T-helper 2 cell treated with Interferon-gamma antibody and Interleukin-4, amounts not matched to agents 100 ng/mL and 5 ng/mL, for 36 hours (primary cell): ENCODE measurements around the gene BID. TPM values are rescaled to one million over a fixed set of nuclear protein-coding genes. Genes with fewer than 3 reads are reported as not detected.
"Not testable (repeated sequence)": the region's sequence is repeated elsewhere in the genome, so short reads cannot be mapped to it uniquely, and the experiment has no call there.

Experiments
- intact Hi-C: fragments of 100-400 bp; cut with micrococcal nuclease; formaldehyde crosslinking; loops from one replicate; pipeline ENCODE4 v1.15.1; 2023
- total RNA-seq: library from RNA; stranded (reverse); gene quantifications from 2 replicates; pipeline ENCODE4 v1.2.3, GENCODE V29; 2022

BID gene
- total RNA-seq, 1 donor from 2014 or later: 30.4 TPM

GRCh38 chr22:17705951-17706900 is 68.0 kb downstream of the BID start:
- intact Hi-C loops: no loop called here

- intact Hi-C loops: no loop called here
Measured at GRCh38 chr22:17705546-17705945, 68.7 kb downstream of the BID start.

- intact Hi-C loops: no loop called here
Measured at GRCh38 chr22:17703811-17704210, 70.5 kb downstream of the BID start.

GRCh38 chr22:17700778-17701177 is 73.5 kb downstream of the BID start:
- intact Hi-C loops: no loop called here

- intact Hi-C loops: no loop called here
Measured at GRCh38 chr22:17699696-17700340, 74.5 kb downstream of the BID start.

GRCh38 chr22:17698948-17699347 is 75.3 kb downstream of the BID start:
- intact Hi-C loops: no loop called here

- intact Hi-C loops: not testable (repeated sequence)
Measured at GRCh38 chr22:17698276-17698675, 76.0 kb downstream of the BID start.

- intact Hi-C loops: not testable (repeated sequence)
Measured at GRCh38 chr22:17697196-17697595, 77.1 kb downstream of the BID start.

- intact Hi-C loops: no loop called here
Measured at GRCh38 chr22:17695986-17696385, 78.3 kb downstream of the BID start.

GRCh38 chr22:17694752-17695151 is 79.5 kb downstream of the BID start:
- intact Hi-C loops: no loop called here

GRCh38 chr22:17694193-17694592 is 80.1 kb downstream of the BID start:
- intact Hi-C loops: no loop called here

GRCh38 chr22:17692841-17693240 is 81.4 kb downstream of the BID start:
- intact Hi-C loops: no loop called here

- intact Hi-C loops: no loop called here
Measured at GRCh38 chr22:17684245-17684644, 90.0 kb downstream of the BID start.

Other genes starting within 250 kb of the BID start
- not detected in 2 replicates for gene SLC25A18, start 211.0 kb downstream of the BID start, total RNA-seq
- 89.9 and 90.4 TPM in 2 replicates for gene ATP6V1E1, start 145.7 kb downstream of the BID start, total RNA-seq
- gene BCL2L13, start 135.7 kb downstream of the BID start, total RNA-seq: 28.6 and 30.9 TPM in 2 replicates